Peyer's patch (tissue), 4 donors: ENCODE data around the gene KRTCAP2.
A peak's percentile ranks its signal among the peaks of the same experiment; 100 is the strongest.

Source experiments
- CTCF ChIP-seq, 6 experiments: fragments of 450-650 bp in 4 of 6; fragments of 200-600 bp in 2 of 6; sonication (generic) in 1 of 6; IDR thresholded peaks; one replicate each; pipeline ENCODE4 v1.5.1; 2017 to 2019; ENCODE audit warnings: antibody characterized with exemption in 6 of 6, mild to moderate bottlenecking in 3 of 6, moderate library complexity in 1 of 6
- POLR2A ChIP-seq, 2 donors: fragments of 450-650 bp; IDR thresholded peaks; one replicate each; pipeline ENCODE4 v1.5.1; 2017; ENCODE audit warnings: antibody characterized with exemption in 2 of 2, mild to moderate bottlenecking in 2 of 2, moderate library complexity in 2 of 2

- TF ChIP-seq CTCF (IDR thresholded peaks at IDR 0.05): peak; percentile 87 to 95 (median 94)
- TF ChIP-seq POLR2A (IDR thresholded peaks at IDR 0.05): no peak
Measured at GRCh38 chr1:155176544-155177071, 3.5 kb upstream of the KRTCAP2 start.
